Upper lobe of left lung (tissue), 6 donors: Measurements from ENCODE around the gene FOXJ1. TPM values are rescaled to one million over a fixed set of nuclear protein-coding genes. Genes with fewer than 3 reads are reported as not detected.

Experiments used
- ATAC-seq, 2 donors: fragments of 200-7000 bp; cut with Tn5 transposase; one replicate each; pipeline ENCODE4 v1.9.1; 2022; ENCODE audit warnings: mild to moderate bottlenecking in 2 of 2, moderate library complexity in 2 of 2; ENCODE audit not compliant: low FRiP score in 2 of 2
- DNase-seq, 2 donors: peaks; one replicate each; pipeline ENCODE4 v3.0.0-alpha.2; 2019 to 2020
- H3K27ac ChIP-seq, 4 donors: fragments of 200-600 bp; sonication (generic); one replicate each; pipeline ENCODE4 v1.5.1; 2016 to 2019
- H3K27me3 ChIP-seq, 4 donors: fragments of 200-600 bp; sonication (generic); one replicate each; pipeline ENCODE4 v1.5.1; 2017 to 2019
- H3K36me3 ChIP-seq, 4 donors: fragments of 200-600 bp; sonication (generic); one replicate each; pipeline ENCODE4 v1.5.1; 2016 to 2019
- H3K4me1 ChIP-seq, 4 donors: fragments of 200-600 bp; sonication (generic); one replicate each; pipeline ENCODE4 v1.5.1; 2018 to 2019
- H3K4me3 ChIP-seq, 4 donors: fragments of 200-600 bp; sonication (generic); one replicate each; pipeline ENCODE4 v1.5.1; 2017 to 2019; ENCODE audit warnings: mild to moderate bottlenecking in 2 of 4, moderate library complexity in 1 of 4
- H3K9me3 ChIP-seq, 4 donors: fragments of 200-600 bp; sonication (generic); one replicate each; pipeline ENCODE4 v1.5.1; 2018 to 2019
- CTCF ChIP-seq, 6 experiments: fragments of 450-650 bp in 4 of 6; fragments of 200-600 bp in 2 of 6; sonication (generic) in 2 of 6; IDR thresholded peaks; one replicate each; pipeline ENCODE4 v1.5.1; 2016 to 2019; ENCODE audit warnings: antibody characterized with exemption in 6 of 6
- EP300 ChIP-seq, 4 donors: sonication (generic); formaldehyde crosslinking; IDR thresholded peaks; one replicate each; pipeline ENCODE4 v1.5.1; 2017; ENCODE audit warnings: antibody characterized with exemption in 4 of 4, control low read depth in 2 of 4
- POLR2A ChIP-seq, 4 donors: fragments of 450-650 bp; IDR thresholded peaks; one replicate each; pipeline ENCODE4 v1.5.1; 2016 to 2017; ENCODE audit warnings: antibody characterized with exemption in 4 of 4, mild to moderate bottlenecking in 2 of 4
- POLR2AphosphoS5 ChIP-seq, 2 donors: sonication (generic); formaldehyde crosslinking; IDR thresholded peaks; one replicate each; pipeline ENCODE4 v1.5.1; 2017; ENCODE audit warnings: antibody characterized with exemption in 2 of 2
- WGBS, 2 donors: methylation state at CpG; one replicate each; pipeline ENCODE4 v1.1.5; 2017 to 2018; 5-methylcytosine and 5-hydroxymethylcytosine counted together
- total RNA-seq, 6 donors: library from RNA; depleted of rRNA in 4 of 6; stranded (reverse); fragments of >200 nt in 4 of 6; gene quantifications; one replicate each; pipeline versions ENCODE4 v1.1.0 to v1.2.1, GENCODE V29; 2016 to 2021
- donor health status: DM: no; HTN: no; CAD: no; lungs with moderate emphysema.
- donor health status: DM: no; HTN: yes; CAD: no; lungs with severe emphysema.

The FOXJ1 gene
- total RNA-seq, 6 donors from 2014 or later = 3.3 to 86.6 (median 32.2) TPM

GRCh38 chr17:76123191-76123499 lies 17.9 kb downstream of the FOXJ1 start:
- Histone ChIP-seq H3K36me3 (no peaks in the 10 kb centered on the region), H3K9me3 (no peaks in the 10 kb centered on the region), H3K27ac (no peak overlapping the region), H3K27me3 (no peaks in the 10 kb centered on the region), H3K4me1 (peaks cover 6 to 11% (median 8%) of the 10 kb centered on the region in 4 donors), H3K4me3 (no peak overlapping the region)
- ATAC-seq (no peak), DNase-seq (no peak)
- TF ChIP-seq EP300 (IDR thresholded peaks at IDR 0.05) = no peak
- no peak for TF ChIP-seq CTCF (IDR thresholded peaks at IDR 0.05)
- no peak for TF ChIP-seq POLR2A (IDR thresholded peaks at IDR 0.05)
- no peak for TF ChIP-seq POLR2AphosphoS5 (IDR thresholded peaks at IDR 0.05)
- 65 to 73% methylated on average over 5 of the region's 5 CpGs for WGBS, 2 donors

GRCh38 chr17:76122431-76123190 lies 18.4 kb downstream of the FOXJ1 start:
- Histone ChIP-seq H3K9me3 (no peaks in the 10 kb centered on the region), H3K36me3 (no peaks in the 10 kb centered on the region), H3K4me3 (no peak overlapping the region), H3K4me1 (peaks cover 6 to 11% (median 8%) of the 10 kb centered on the region in 4 donors), H3K27me3 (no peaks in the 10 kb centered on the region), H3K27ac (no peak overlapping the region)
- no peak for DNase-seq
- TF ChIP-seq EP300 (IDR thresholded peaks at IDR 0.05) (no peak), POLR2AphosphoS5 (IDR thresholded peaks at IDR 0.05) (no peak), POLR2A (IDR thresholded peaks at IDR 0.05) (no peak), CTCF (IDR thresholded peaks at IDR 0.05) (no peak)
- WGBS, 2 donors = 93 to 94% methylated on average over 24 of the region's 24 CpGs
- ATAC-seq = no peak

- Histone ChIP-seq H3K27me3 (no peaks in the 10 kb centered on the region), H3K4me1 (peaks cover 6 to 11% (median 8%) of the 10 kb centered on the region in 4 donors), H3K4me3 (peak overlapping the region in 3 of 4 donors; percentile 27 to 41 (median 34)), H3K27ac (peak overlapping the region in 2 of 4 donors; percentile 48 to 77), H3K36me3 (no peaks in the 10 kb centered on the region), H3K9me3 (no peaks in the 10 kb centered on the region)
- TF ChIP-seq EP300 (IDR thresholded peaks at IDR 0.05) (no peak), CTCF (IDR thresholded peaks at IDR 0.05) (no peak), POLR2A (IDR thresholded peaks at IDR 0.05) (no peak), POLR2AphosphoS5 (IDR thresholded peaks at IDR 0.05) (no peak)
- DNase-seq (peak in 1 of 2 donors; percentile 85), ATAC-seq (peak in 1 of 2 donors; percentile 59)
- 51 to 62% methylated on average over 21 to 24 of the region's 42 CpGs for WGBS, 2 donors
These were observed 19.1 kb downstream of the FOXJ1 start for GRCh38 chr17:76121932-76122430.

GRCh38 chr17:76120658-76121008 lies 20.4 kb downstream of the FOXJ1 start:
- H3K9me3 ChIP-seq = no peaks in the 10 kb centered on the region
- DNase-seq (no peak), ATAC-seq (no peak)
- no peaks in the 10 kb centered on the region for H3K27me3 ChIP-seq
- 90 to 93% methylated on average over 5 of the region's 5 CpGs for WGBS, 2 donors
- no peaks in the 10 kb centered on the region for H3K36me3 ChIP-seq
- no peak overlapping the region for H3K27ac ChIP-seq
- peaks cover 6 to 11% (median 8%) of the 10 kb centered on the region in 4 donors for H3K4me1 ChIP-seq
- TF ChIP-seq CTCF (IDR thresholded peaks at IDR 0.05) (no peak), POLR2A (IDR thresholded peaks at IDR 0.05) (no peak)
- H3K4me3 ChIP-seq = no peak overlapping the region
